UCSD-AML1 (cell line): ENCODE results near the gene FXYD5.
"Not testable (repeated sequence)": the region's sequence is repeated elsewhere in the genome, so short reads cannot be mapped to it uniquely, and the experiment has no call there.

ENCODE experiments used
- DNase-seq: peaks from one replicate; lab custom pipeline; 2025; ENCODE audit not compliant: unreplicated experiment; lab: John Stamatoyannopoulos, UW

Gene FXYD5

GRCh38 chr19:35177377-35178274, 23.1 kb downstream of the FXYD5 start:
- no peak for DNase-seq

GRCh38 chr19:35178701-35179100, 24.2 kb downstream of the FXYD5 start:
- DNase-seq: no peak

GRCh38 chr19:35179830-35180229, 25.3 kb downstream of the FXYD5 start:
- DNase-seq: no peak

GRCh38 chr19:35181387-35181786, 26.9 kb downstream of the FXYD5 start:
- DNase-seq: no peak

GRCh38 chr19:35184267-35184666, 29.7 kb downstream of the FXYD5 start:
- no peak for DNase-seq

GRCh38 chr19:35184884-35185283, 30.3 kb downstream of the FXYD5 start:
- no peak for DNase-seq

- DNase-seq: no peak
These were observed 39.8 kb downstream of the FXYD5 start for GRCh38 chr19:35194012-35194984.

- no peak for DNase-seq
These were observed 41.3 kb downstream of the FXYD5 start for GRCh38 chr19:35195830-35196229.

GRCh38 chr19:35196861-35197260, 42.3 kb downstream of the FXYD5 start:
- not testable (repeated sequence) for DNase-seq

GRCh38 chr19:35199481-35199880, 44.9 kb downstream of the FXYD5 start:
- DNase-seq: no peak

- no peak for DNase-seq
These were observed 48.5 kb downstream of the FXYD5 start for GRCh38 chr19:35202722-35203688.

GRCh38 chr19:35204799-35205732, 50.5 kb downstream of the FXYD5 start:
- peak; percentile 43 for DNase-seq

GRCh38 chr19:35205733-35206323, 51.3 kb downstream of the FXYD5 start:
- no peak for DNase-seq

GRCh38 chr19:35206379-35206778, 51.8 kb downstream of the FXYD5 start:
- DNase-seq: no peak

GRCh38 chr19:35206855-35207254, 52.3 kb downstream of the FXYD5 start:
- DNase-seq: no peak

GRCh38 chr19:35207391-35207871, 52.9 kb downstream of the FXYD5 start:
- no peak for DNase-seq

- DNase-seq: no peak
These were observed 53.6 kb downstream of the FXYD5 start for GRCh38 chr19:35208121-35208520.

- no peak for DNase-seq
These were observed 55.1 kb downstream of the FXYD5 start for GRCh38 chr19:35209646-35210045.
